HG02798 (cell line): Measurements from ENCODE around the gene NQO2.

Experiments used
- ATAC-seq: cut with Tn5 transposase; IDR thresholded peaks from one replicate; pipeline ENCODE4 v1.9.1; 2021; ENCODE audit warnings: mild to moderate bottlenecking; ENCODE audit not compliant: unreplicated experiment, poor library complexity

Gene NQO2

GRCh38 chr6:2999618-3000557 is at the start of gene NQO2:
NQO2 (plus strand) TSS chr6:2999894; CDS start chr6:3006553, 6,659 bp downstream.
- ATAC-seq, result peak; percentile 84

- ATAC-seq, result no peak
Measured at GRCh38 chr6:2950713-2951112, 49.0 kb upstream of the NQO2 start.

- no peak for ATAC-seq
Measured at GRCh38 chr6:2951728-2952127, 48.0 kb upstream of the NQO2 start.

- ATAC-seq, result peak; percentile 87
Measured at GRCh38 chr6:2952557-2953095, 47.1 kb upstream of the NQO2 start.

- no peak for ATAC-seq
Measured at GRCh38 chr6:2953098-2953497, 46.6 kb upstream of the NQO2 start.

- no peak for ATAC-seq
Measured at GRCh38 chr6:2956930-2957685, 42.6 kb upstream of the NQO2 start.

- ATAC-seq, result no peak
Measured at GRCh38 chr6:2957696-2958330, 41.9 kb upstream of the NQO2 start.

- no peak for ATAC-seq
Measured at GRCh38 chr6:2958331-2958711, 41.4 kb upstream of the NQO2 start.

GRCh38 chr6:2958776-2959175 is 40.9 kb upstream of the NQO2 start:
- no peak for ATAC-seq

- no peak for ATAC-seq
Measured at GRCh38 chr6:2959909-2960719, 39.6 kb upstream of the NQO2 start.

GRCh38 chr6:2960935-2961334 is 38.8 kb upstream of the NQO2 start:
- ATAC-seq, result no peak

- no peak for ATAC-seq
Measured at GRCh38 chr6:2961506-2961905, 38.2 kb upstream of the NQO2 start.

GRCh38 chr6:2962004-2962403 is 37.7 kb upstream of the NQO2 start:
- no peak for ATAC-seq

GRCh38 chr6:2962636-2963035 is 37.1 kb upstream of the NQO2 start:
- no peak for ATAC-seq

GRCh38 chr6:2963756-2964155 is 35.9 kb upstream of the NQO2 start:
- ATAC-seq, result no peak

GRCh38 chr6:2964793-2965505 is 34.7 kb upstream of the NQO2 start:
- ATAC-seq, result no peak

- no peak for ATAC-seq
Measured at GRCh38 chr6:2966347-2966746, 33.3 kb upstream of the NQO2 start.

GRCh38 chr6:2967936-2968335 is 31.8 kb upstream of the NQO2 start:
- ATAC-seq, result no peak

- ATAC-seq, result no peak
Measured at GRCh38 chr6:2968600-2969135, 31.0 kb upstream of the NQO2 start.
